HepG2 (cell line): ENCODE results near the gene RAB32.
"Not testable (repeated sequence)": the region's sequence is repeated elsewhere in the genome, so short reads cannot be mapped to it uniquely, and the experiment has no call there.

Experiments used
- BRCA1 ChIP-seq: sonication (generic); formaldehyde crosslinking; IDR thresholded peaks from 2 replicates; pipeline ENCODE4 v1.4.0; 2020; ENCODE audit warnings: missing genetic modification reagents
- EZH2 ChIP-seq: conservative IDR thresholded peaks from 2 replicates; pipeline ENCODE4 v1.6.1; 2012; ENCODE audit warnings: mild to moderate bottlenecking, low read depth, low read length, moderate library complexity
- HNRNPK ChIP-seq: fragments of 200-400 bp; formaldehyde crosslinking; IDR thresholded peaks from 2 replicates; pipeline ENCODE4 v1.6.1; 2018; ENCODE audit warnings: low read length, low read depth, moderate library complexity, mild to moderate bottlenecking; ENCODE audit not compliant: poor library complexity, severe bottlenecking

GRCh38 chr6:146568619-146569018 is 25.0 kb downstream of the RAB32 start:
- TF ChIP-seq HNRNPK, BRCA1, EZH2: not testable (repeated sequence)
